ENCODE measurements around the gene SULF2.

GRCh38 chr20:47647994-47648393, 137.3 kb downstream of the SULF2 start:
- no peak for TF ChIP-seq ZNF382 (CRISPR knock-in tag; IDR thresholded peaks at IDR 0.05; ENCODE audit: borderline replicate concordance)
- no peak for TF ChIP-seq SRSF1 (optimal IDR thresholded peaks at IDR 0.05; ENCODE audit: low read depth, low read length)
- no peak for TF ChIP-seq ZFYVE20 (CRISPR knock-in tag; IDR thresholded peaks at IDR 0.05; ENCODE audit: borderline replicate concordance, low read depth)
- no peak for TF ChIP-seq MYC (CRISPR knock-in tag; IDR thresholded peaks at IDR 0.05; ENCODE audit: borderline replicate concordance)
- no peak for TF ChIP-seq SP140L (CRISPR knock-in tag; IDR thresholded peaks at IDR 0.05; ENCODE audit: borderline replicate concordance)
- TF ChIP-seq FOXO1 (CRISPR knock-in tag; IDR thresholded peaks at IDR 0.05): no peak
- TF ChIP-seq TCF12 (IDR thresholded peaks at IDR 0.05): no peak
- no peak for TF ChIP-seq TCF12 (CRISPR knock-in tag; IDR thresholded peaks at IDR 0.05)
- TF ChIP-seq, protein P1, sequence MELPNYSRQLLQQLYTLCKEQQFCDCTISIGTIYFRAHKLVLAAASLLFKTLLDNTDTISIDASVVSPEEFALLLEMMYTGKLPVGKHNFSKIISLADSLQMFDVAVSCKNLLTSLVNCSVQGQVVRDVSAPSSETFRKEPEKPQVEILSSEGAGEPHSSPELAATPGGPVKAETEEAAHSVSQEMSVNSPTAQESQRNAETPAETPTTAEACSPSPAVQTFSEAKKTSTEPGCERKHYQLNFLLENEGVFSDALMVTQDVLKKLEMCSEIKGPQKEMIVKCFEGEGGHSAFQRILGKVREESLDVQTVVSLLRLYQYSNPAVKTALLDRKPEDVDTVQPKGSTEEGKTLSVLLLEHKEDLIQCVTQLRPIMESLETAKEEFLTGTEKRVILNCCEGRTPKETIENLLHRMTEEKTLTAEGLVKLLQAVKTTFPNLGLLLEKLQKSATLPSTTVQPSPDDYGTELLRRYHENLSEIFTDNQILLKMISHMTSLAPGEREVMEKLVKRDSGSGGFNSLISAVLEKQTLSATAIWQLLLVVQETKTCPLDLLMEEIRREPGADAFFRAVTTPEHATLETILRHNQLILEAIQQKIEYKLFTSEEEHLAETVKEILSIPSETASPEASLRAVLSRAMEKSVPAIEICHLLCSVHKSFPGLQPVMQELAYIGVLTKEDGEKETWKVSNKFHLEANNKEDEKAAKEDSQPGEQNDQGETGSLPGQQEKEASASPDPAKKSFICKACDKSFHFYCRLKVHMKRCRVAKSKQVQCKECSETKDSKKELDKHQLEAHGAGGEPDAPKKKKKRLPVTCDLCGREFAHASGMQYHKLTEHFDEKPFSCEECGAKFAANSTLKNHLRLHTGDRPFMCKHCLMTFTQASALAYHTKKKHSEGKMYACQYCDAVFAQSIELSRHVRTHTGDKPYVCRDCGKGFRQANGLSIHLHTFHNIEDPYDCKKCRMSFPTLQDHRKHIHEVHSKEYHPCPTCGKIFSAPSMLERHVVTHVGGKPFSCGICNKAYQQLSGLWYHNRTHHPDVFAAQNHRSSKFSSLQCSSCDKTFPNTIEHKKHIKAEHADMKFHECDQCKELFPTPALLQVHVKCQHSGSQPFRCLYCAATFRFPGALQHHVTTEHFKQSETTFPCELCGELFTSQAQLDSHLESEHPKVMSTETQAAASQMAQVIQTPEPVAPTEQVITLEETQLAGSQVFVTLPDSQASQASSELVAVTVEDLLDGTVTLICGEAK (IDR thresholded peaks at IDR 0.05): no peak
- TF ChIP-seq, protein P1 (CRISPR knock-in tag; IDR thresholded peaks at IDR 0.05): no peak
- TF ChIP-seq KAT7 (CRISPR knock-in tag; IDR thresholded peaks at IDR 0.05; ENCODE audit: borderline replicate concordance): no peak
- TF ChIP-seq ZNF670 (CRISPR knock-in tag; IDR thresholded peaks at IDR 0.05; ENCODE audit: borderline replicate concordance): no peak

Measured in HepG2 (cell line).